HUDEP-2 (cell line): ENCODE data around the gene MCHR1.
A peak's percentile ranks its signal among the peaks of the same experiment; 100 is the strongest.
"Not testable (repeated sequence)": the region's sequence is repeated elsewhere in the genome, so short reads cannot be mapped to it uniquely, and the experiment has no call there.

Experiments used
- DNase-seq, 76 experiments: peaks; one replicate each; lab custom pipeline; 2025; ENCODE audit not compliant: unreplicated experiment in 76 of 76; lab: John Stamatoyannopoulos, UW

The MCHR1 gene

DNA sequence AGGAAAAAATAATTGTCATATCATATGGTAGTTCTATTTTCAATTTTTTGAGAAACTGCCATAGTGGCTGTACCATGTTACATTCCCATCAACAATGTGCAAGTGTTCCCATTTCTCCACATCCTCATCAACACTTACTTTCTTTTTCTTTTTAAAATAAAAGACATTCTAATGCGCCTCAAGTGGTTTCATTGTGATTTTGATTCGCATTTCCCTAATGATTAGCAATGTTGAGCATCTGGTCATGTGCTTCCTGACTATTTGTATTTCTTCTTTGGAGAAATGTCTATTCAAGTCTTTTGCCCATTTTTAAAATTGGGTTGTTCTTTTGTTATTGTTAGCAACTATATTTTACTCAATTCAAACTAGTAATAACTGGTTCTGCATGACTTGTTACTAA lies 8.4 kb downstream of the MCHR1 start:
- DNase-seq = no peak

- no peak for DNase-seq
Measured at GRCh38 chr22:40690370-40690769, 11.1 kb downstream of the MCHR1 start.

DNA sequence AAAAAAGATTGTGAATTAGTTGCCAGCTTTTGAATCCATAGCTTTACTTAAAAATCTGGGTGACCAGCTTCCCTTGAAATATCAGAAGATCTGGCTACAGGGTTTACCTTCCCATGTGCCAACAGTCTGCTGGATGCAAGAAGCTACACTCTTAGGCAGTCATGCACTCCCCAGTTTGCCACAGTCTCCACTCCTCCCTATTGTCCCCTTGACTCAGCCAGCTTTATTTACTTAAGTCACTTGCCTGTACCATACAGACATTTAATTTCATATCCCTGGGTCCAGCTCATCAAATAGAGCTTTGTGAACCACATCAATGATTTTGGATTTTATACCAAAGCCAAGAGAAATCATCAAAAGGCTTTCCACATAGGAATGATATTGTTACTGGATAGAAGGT lies 12.2 kb downstream of the MCHR1 start:
- no peak for DNase-seq

DNA sequence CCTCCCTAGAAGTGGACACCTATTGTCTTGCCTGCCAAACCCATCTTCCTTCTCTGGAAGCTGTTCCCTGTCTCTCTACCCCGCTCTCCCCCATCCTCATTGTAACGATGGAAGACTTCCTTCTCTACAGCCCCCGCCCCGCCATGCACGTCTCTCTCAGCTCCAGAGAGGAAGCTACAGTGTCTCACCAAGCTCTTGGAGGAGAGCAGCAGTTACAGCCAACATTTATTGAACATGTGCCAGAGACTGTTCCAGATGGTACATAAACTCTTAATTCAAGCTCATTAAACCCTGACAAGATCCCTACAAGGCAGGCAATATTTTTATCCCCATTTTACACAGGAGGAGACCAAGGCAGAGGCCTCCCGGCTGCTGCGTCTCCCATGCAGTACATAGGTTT lies 15.1 kb downstream of the MCHR1 start:
- DNase-seq = no peak

DNA sequence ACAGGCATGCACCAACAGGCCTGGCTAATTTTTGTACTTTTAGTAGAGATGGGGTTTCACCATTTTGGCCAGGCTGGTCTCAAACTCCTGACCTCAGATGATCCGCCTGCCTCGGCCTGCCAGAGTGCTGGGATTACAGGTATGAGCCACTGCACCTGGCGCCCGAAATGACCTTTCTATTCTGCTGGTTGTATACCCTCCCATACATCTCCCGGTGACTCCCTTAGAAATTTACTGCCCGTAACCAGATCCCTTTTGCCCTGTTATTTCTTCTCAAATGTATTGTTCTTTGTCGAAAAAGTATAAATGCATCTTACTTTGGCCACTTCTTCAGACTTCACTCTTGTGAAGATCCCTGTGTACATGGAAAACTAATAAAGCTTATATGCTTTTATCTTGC lies 22.0 kb downstream of the MCHR1 start:
- no peak for DNase-seq

GRCh38 chr22:40703174-40703573 lies 23.9 kb downstream of the MCHR1 start:
- peak in 1 of 76 experiments; percentile 4 for DNase-seq

DNA sequence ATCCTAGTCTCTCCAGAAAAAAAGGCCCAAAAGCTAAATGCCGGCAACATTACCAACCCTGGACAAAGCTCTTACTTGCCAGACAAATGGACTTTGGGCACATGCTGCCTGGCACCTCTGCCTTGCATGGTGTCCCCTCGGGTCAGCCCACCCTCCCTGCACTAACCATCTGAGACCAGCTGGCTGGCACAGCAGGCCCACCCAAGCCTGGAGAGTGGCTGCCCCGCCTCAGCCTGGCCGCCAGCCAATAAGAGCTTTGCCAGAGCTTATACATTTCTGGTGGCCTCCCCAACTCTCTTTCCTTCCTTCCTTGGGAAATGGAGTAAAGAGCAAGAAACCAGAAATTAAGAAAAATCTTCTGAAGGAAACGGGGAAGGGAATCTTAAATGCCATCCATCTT lies 24.5 kb downstream of the MCHR1 start:
- DNase-seq = peak in 29 of 76 experiments; percentile 3 to 39 (median 13)

DNA sequence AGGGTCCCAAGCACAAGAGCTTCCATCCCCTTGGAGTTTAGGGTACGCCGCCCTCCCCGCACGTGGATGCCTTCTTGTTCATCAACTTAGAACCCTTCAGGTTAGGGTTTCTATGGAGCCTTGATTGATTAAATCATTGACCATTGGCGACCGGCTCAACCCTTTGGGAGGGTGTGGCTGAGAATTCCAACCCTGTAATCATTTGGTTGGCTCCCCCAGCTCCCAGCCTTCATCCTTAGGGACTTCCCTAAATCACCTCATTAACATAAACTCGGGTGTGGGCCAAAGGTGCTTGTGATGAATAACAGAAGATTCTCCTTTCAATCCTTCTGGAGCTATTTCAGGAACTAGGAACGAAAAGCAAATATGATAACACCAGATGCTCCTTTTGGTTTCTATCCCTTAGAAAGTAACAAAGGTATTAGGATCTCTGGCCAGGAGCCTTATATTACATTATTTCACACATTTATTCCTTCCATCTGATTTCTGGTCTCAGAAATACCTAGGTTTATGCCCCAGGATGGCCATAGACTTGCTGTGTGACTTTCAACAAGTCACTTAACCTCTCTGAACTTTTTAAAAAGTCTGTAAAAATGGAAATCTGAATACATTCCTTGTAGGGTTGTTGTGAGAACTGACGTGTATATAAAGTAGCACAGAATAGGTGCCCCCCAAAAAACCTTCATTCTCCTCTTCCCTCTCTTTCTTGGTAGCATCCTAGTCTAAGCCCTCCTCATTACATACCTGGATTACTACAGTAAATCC lies 26.8 kb downstream of the MCHR1 start:
- no peak for DNase-seq

DNA sequence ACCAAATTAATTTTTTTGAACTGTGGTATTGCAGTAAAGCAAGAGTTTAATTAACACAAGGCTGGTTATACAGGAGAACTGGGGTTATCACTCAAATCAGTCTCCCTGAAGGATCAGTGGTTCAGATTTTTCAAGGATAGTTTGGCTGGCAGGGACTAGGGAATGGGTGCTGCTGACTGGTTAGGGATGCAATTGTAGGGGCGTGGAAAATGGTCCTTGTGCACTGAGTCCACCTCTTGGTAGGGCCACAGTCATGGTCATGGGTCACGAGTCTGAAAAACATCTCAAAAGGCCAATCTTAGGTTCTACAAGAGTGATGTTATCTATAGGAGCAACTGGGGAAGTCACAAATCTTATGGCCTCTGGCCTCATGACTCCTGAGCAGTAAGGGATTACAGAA lies 27.9 kb downstream of the MCHR1 start:
- DNase-seq = no peak

GRCh38 chr22:40708177-40708576 lies 28.9 kb downstream of the MCHR1 start:
- no peak for DNase-seq

DNA sequence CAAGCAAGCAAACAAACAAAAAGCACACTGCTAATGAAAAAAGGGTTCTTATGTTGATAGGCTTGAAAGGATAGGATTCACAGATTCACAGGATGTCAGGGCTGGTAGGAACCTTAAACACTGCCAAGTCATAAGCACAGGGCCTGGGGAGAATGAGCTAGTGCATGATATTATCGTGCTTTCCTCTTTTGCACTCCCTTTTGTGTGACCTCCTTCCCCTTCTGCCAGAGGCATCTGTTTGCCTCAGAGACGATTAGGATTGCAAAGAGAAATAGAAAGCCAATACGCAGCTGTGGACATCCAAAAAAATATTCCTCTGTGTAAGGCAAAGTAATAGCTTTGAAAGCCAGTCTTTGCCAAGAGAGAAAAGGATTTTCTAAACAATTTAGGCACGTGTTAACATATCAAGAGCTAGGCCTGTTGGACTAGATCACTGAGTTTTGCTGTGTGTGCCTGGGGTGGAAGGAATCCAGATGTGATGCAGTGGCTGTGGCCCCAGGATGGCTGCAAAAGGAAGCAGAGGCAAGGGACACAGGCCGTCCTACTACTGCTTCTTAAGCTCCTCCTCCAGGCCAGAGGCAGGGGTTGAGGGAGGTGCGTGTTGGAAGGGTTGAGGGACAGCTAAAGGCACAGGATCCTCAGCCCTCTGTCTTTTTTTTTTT lies 30.6 kb downstream of the MCHR1 start:
- peak in 46 of 76 experiments; percentile 4 to 73 (median 32) for DNase-seq

- no peak for DNase-seq
Measured at GRCh38 chr22:40712311-40712710, 33.0 kb downstream of the MCHR1 start.

- DNase-seq = no peak
Measured at GRCh38 chr22:40714499-40715337, 35.4 kb downstream of the MCHR1 start.

- no peak for DNase-seq
Measured at GRCh38 chr22:40716116-40716515, 36.8 kb downstream of the MCHR1 start.

GRCh38 chr22:40717657-40718056 lies 38.4 kb downstream of the MCHR1 start:
- not testable (repeated sequence) for DNase-seq

DNA sequence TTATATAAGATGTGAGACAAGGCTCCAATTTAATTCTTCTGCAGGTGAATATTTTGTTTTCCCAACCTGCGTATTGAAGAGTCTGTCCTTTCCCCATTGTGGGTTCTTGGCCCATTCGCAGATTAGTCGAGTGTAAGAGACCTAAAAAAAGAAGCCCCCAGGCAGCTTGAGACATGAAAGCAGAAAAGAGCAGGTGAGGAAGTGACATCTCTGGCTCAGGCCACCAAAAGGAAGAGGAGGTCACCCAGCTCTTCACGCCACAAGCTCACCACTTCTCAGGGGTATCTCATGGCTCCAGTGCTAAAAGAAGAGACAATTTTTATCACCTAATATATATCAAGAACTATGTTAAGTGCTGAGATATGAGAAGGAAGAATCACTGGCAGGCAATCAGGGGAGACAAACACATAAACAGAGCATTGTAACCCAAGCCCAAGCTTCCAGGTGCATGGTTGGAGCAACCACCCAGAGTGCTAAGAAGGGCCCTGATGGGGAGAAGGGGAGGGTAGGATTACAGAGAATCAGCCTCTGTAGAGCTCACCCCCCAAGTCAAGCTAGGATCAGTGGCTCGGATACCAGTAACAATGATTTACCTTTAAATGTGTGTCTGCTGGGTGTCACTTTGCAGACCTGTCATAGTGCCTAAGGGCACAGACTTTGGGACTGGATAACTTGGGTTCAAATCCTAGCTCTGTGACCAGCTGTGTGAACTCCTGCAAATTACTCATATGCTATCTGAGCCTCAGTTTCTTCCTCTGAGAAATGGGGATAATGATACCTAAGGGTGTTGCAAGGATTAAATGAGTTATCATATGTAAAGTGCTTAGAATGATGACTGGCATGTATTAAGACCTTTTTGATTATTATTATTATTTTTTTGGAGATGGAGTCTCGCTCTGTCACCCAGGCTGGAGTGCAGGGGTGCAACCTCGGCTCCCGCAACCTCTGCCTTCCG lies 39.2 kb downstream of the MCHR1 start:
- no peak for DNase-seq

DNA sequence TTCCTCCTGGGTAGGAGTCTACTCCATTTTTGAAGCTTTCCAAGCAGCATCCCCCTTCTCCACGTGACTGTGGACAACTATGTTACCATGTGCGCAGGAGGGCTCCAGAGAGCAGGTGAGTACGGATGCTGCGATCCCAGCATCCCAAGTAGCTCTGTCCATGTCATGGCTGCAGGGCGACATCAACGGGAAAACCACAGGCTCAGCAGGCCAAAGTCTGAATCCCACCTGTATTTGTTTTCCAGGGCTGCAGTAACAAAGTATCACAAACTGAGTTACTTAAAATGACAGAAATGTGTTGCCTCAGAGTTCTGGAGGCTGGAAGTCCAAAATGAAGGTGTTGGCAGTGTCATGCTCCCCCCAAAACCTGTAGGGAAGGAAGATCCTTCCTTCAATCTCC lies 40.3 kb downstream of the MCHR1 start:
- no peak for DNase-seq

DNA sequence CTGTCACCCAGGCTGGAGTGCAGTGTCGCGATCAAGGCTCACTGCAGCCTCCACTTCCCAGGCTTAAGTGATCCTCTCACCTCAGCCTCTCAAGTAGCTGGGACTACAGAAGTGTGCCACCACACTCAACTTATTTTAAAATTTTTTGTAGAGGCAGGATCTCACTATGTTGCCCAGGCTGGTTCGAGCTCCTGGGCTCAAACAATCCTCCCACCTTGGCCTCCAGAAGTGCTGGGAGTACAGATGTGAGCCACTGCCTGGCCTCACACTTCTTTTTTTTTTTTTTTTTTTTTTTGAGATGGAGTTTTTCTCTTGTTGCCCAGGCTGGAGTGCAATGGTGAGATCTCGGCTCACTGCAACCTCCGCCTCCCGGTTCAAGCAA lies 40.9 kb downstream of the MCHR1 start:
- DNase-seq = not testable (repeated sequence)

DNA sequence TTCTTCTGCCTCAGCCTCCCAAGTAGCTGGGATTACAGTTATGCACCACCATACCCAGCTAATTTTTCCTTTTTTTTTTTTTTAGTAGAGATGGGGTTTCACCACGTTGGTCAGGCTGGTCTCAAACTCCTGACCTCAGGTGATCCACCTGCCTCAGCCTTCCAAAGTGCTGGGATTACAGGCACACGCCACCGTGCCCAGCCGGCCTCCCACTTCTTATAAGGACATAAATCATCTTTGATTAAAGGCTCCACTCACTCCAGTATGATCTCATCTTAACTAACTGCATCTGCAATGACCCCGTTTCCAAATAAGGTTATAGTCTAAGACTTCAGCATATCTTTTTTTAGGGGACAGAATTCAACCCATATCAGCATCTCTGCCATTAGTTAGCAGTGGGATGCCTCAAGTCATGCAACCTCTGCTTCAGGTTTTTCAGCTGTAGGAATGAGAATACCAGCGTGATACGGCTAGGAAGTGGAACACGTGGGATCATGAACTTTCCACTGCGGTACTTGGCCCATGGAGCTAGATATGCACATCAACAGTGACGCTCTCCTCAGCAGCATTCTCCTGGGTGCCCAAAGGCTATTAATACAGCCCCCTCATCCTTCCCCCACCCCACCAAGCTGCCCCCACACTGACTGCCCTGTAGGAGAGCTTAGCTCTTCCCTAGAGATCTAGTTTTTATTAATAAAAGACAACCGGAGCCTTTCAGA lies 41.4 kb downstream of the MCHR1 start:
- no peak for DNase-seq

DNA sequence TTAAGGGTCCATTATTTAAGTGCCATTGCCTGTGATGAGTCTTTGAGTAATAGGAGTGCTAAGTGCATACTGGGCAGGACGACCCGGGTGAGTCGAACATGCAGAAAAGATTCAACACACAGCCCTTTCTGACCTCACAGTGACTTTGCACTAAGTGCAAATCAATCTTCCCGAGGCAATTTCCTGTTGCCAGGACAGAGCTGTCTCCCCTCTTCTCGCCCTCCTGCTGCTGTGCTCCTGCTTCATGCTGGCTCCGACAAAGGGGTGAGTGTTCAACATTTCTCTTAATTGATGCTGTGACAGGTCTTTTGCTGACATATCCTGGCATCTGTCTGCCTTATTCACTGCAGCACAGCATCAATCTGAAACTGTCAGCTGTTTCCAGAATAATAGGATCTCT lies 42.0 kb downstream of the MCHR1 start:
- no peak for DNase-seq
